Vein endothelial cell (primary cell): ENCODE data around the gene ZMYM2. TPM values are rescaled to one million over a fixed set of nuclear protein-coding genes. Genes with fewer than 3 reads are reported as not detected.

Source experiments
- total RNA-seq: library from RNA; depleted of rRNA; stranded (reverse); fragments of >200 nt; gene quantifications from 2 replicates; pipeline ENCODE4 v1.2.3, GENCODE V29; 2012

The ZMYM2 gene
- total RNA-seq: 63.0 and 72.1 TPM in 2 replicates

GRCh38 chr13:19958155-19959111, at the start of gene ZMYM2:
Gene ZMYM2, plus strand, starts transcription at chr13:19958727. Its CDS starts 34,346 bp downstream, at chr13:19993073.

Other genes starting within 250 kb of the ZMYM2 start
- 69.9 and 80.5 TPM in 2 replicates for gene PSPC1, start 175.8 kb upstream of the ZMYM2 start, total RNA-seq
- gene ZMYM5, start 95.1 kb upstream of the ZMYM2 start, total RNA-seq: 16.3 and 17.8 TPM in 2 replicates
- gene GJA3, start 202.3 kb downstream of the ZMYM2 start, total RNA-seq: under 0.01 TPM in 1 of 2 replicates, not detected in the other
- not detected in 2 replicates for gene GJB2, start 234.2 kb downstream of the ZMYM2 start, total RNA-seq